ENCODE results near the gene ZFP1. TPM values are rescaled to one million over a fixed set of nuclear protein-coding genes. Genes with fewer than 3 reads are reported as not detected.

The ZFP1 gene
- total RNA-seq, 6 donors from 2014 or later: 4.2 to 10.8 (median 7.0) TPM

GRCh38 chr16:75188832-75189477 is 40.6 kb downstream of the ZFP1 start:
- ATAC-seq (ENCODE audit: low FRiP score in 2 of 2) (no peak), DNase-seq (no peak)
- 85 to 88% methylated on average over 14 of the region's 14 CpGs for WGBS, 2 donors
- Histone ChIP-seq H3K4me3 (no peak overlapping the region), H3K36me3 (no peaks in the 10 kb centered on the region), H3K27ac (no peak overlapping the region), H3K4me1 (no peaks in the 10 kb centered on the region), H3K27me3 (no peaks in the 10 kb centered on the region), H3K9me3 (no peaks in the 10 kb centered on the region)
- no peak for TF ChIP-seq EP300 (IDR thresholded peaks at IDR 0.05)
- TF ChIP-seq POLR2A (IDR thresholded peaks at IDR 0.05): no peak
- no peak for TF ChIP-seq CTCF (IDR thresholded peaks at IDR 0.05)
- no peak for TF ChIP-seq POLR2AphosphoS5 (IDR thresholded peaks at IDR 0.05)

GRCh38 chr16:75189638-75190245 is 41.4 kb downstream of the ZFP1 start:
- no peaks in the 10 kb centered on the region for H3K27me3 ChIP-seq
- no peaks in the 10 kb centered on the region for H3K4me1 ChIP-seq
- H3K9me3 ChIP-seq: no peaks in the 10 kb centered on the region
- H3K27ac ChIP-seq: no peak overlapping the region
- no peak overlapping the region for H3K4me3 ChIP-seq
- no peak for TF ChIP-seq EP300 (IDR thresholded peaks at IDR 0.05)
- no peak for TF ChIP-seq POLR2AphosphoS5 (IDR thresholded peaks at IDR 0.05)
- TF ChIP-seq POLR2A (IDR thresholded peaks at IDR 0.05): no peak
- no peak for TF ChIP-seq CTCF (IDR thresholded peaks at IDR 0.05)
- no peak for DNase-seq
- no peaks in the 10 kb centered on the region for H3K36me3 ChIP-seq
- WGBS, 2 donors: 85 to 89% methylated on average over 8 of the region's 8 CpGs
- no peak for ATAC-seq (ENCODE audit: low FRiP score in 2 of 2)

GRCh38 chr16:75192606-75193264 is 44.4 kb downstream of the ZFP1 start:
- WGBS, 2 donors: 87 to 89% methylated on average over 21 of the region's 21 CpGs
- no peak overlapping the region for H3K4me3 ChIP-seq
- ATAC-seq (ENCODE audit: low FRiP score in 2 of 2): no peak
- DNase-seq: no peak
- no peaks in the 10 kb centered on the region for H3K27me3 ChIP-seq
- H3K4me1 ChIP-seq: no peaks in the 10 kb centered on the region
- H3K9me3 ChIP-seq: no peaks in the 10 kb centered on the region
- H3K27ac ChIP-seq: no peak overlapping the region
- no peak for TF ChIP-seq CTCF (IDR thresholded peaks at IDR 0.05)
- H3K36me3 ChIP-seq: no peaks in the 10 kb centered on the region

- no peaks in the 10 kb centered on the region for H3K9me3 ChIP-seq
- DNase-seq: no peak
Observed at GRCh38 chr16:75193265-75193650, 44.9 kb downstream of the ZFP1 start.

More at GRCh38 chr16:75193265-75193650, 44.9 kb downstream of the ZFP1 start:
- Histone ChIP-seq H3K4me3 (no peak overlapping the region), H3K4me1 (no peaks in the 10 kb centered on the region), H3K27ac (no peak overlapping the region), H3K27me3 (no peaks in the 10 kb centered on the region), H3K36me3 (no peaks in the 10 kb centered on the region)
- no peak for TF ChIP-seq POLR2A (IDR thresholded peaks at IDR 0.05)
- no peak for TF ChIP-seq EP300 (IDR thresholded peaks at IDR 0.05)
- no peak for TF ChIP-seq CTCF (IDR thresholded peaks at IDR 0.05)
- TF ChIP-seq POLR2AphosphoS5 (IDR thresholded peaks at IDR 0.05): no peak
- 83 to 92% methylated on average over 4 of the region's 4 CpGs for WGBS, 2 donors
- ATAC-seq (ENCODE audit: low FRiP score in 2 of 2): no peak

All from upper lobe of left lung (tissue), 6 donors.